ENCODE measurements around the gene EN2.
"Not testable (repeated sequence)": the region's sequence is repeated elsewhere in the genome, so short reads cannot be mapped to it uniquely, and the experiment has no call there.

The EN2 gene

DNA sequence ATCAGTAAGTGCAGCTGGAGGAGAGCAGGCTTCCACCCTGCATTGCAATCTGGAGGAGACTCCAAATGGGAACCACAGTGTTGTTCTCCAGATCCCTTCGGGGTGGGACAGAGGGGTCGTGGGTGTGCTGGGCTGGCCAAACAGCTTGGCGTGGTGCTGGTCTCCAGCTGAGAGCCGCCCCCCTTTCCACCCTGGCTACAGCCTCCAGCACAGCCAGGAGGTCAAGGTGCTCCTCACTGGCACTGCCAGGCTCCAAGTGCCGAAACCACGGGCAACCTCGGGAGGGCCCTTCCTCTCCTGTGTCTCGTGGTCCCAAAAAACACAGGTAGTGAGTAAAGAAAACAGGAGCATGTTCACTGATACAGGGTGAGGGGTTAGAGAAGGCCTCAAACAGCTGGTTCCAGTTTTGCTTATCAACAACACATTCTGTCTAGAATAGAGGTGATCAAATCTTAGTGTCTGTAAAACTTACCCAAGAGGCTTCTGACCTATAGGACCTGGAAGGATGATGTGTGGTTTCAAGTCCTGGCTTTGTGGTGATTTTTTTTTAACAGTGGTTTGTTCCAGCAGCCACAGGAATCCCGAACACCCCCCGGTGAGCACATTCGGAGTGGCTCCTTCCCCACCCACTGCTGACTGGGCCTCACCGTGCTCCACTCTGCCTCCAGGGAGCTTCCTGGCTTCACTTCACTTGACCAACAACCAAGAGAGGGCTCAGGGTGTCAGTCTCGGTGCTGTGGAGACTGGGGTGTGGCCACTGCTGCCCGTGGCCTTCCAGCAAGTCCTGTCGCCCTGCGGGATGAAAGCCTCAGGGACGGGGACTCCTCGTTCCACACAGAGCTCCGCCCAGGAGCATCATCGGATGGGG, 31.2 kb upstream of the EN2 start:
- no peak for DNase-seq

DNA sequence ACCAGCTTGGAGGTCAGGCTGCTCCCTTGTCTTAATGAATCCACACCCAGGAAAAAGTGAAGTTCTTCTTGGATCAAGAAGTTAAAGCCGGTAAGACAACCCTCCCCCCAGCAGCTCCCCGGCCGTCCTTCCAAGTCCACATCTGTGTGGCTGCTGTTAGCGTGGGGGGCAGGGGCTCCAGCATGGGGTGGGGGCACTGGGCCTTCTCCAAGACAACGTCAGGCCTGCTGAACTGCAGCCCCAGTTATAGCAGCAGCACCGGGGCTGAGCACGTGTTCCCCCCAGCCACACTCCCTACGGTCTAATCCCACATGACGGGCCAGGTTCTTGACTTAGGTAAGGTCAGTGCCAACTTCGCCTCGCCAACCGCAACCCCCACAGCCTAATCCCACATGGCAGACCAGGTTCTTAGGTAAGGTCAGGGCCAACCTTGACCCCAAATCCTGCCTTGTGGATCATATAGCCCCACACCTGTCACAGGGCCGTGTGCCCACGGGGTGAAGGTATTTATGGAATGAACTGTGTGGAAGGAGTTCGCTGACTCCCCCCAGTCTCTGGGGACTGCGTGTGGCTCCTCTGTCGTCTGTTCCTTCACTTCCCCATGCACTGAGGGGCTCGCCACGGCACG, 30.4 kb upstream of the EN2 start:
- no peak for DNase-seq

DNA sequence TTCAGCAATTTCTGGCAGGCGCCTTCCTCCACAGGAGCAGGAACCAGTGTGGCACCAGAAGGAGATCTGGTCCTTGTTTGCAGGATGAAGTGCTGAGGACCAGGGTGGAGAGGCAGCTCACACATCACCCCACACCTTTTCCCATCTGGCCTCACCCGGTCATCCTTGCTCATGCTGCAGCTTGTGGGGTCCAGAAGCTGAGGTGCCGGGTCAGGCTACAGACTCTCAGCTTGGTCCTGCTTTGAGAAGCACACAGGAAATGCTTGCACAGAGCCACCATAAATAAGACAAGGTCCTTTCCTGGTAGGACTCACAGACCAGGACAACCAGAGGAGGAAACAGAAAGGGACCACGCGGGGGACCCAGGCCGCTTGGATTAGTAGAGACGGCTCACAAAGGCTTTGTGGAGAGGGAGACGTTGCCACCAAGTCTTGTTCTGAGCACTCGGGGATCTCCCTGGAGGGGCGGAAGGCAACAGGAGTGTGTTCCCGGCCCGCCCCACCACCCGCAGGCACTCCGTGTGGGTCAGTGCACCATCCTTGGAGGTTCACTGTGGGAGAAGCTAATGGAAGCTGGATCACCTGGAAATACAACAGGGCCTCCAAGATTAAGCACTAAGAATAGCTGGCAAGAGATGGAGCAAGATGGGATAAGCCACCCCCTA, 29.6 kb upstream of the EN2 start:
- no peak for DNase-seq

DNA sequence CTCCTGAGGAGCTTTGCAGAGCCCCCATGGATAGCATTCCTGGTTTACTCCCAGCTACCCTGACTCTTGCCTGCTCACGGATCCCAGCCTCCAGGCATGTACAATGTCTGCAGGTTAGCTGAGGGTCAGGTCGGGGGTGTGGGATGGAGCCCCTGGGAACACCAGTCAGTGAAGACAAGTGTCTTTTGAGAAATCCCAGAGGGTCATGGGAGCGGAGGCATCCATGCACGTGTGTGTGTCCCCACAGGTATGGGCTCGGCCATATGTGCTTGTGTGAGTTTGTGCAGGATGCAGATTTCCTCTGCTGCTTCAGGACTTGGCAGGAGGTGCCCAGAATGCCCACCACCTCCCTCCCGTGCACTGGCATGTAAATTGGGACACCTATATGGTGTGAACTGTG, 28.3 kb upstream of the EN2 start:
- DNase-seq = no peak

DNA sequence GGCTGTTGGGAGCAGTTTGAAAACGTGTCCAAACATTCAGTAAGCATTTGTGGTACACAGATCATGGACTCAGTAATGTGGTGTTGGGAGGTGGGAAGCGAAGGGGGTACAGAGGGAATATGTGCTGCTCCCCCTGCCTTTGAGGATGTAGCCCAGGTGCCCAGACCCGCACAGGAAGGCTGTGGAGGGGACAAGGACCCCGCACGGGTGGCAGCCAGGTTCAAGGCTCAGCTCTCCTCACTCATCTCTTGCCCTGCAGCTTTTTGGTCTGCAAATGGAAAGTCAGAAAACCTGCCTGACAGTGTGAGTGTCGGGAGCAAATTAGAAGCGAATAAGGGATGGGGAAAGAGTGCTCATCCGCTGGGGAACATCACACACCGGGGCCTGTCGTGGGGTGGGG, 27.3 kb upstream of the EN2 start:
- no peak for DNase-seq

DNA sequence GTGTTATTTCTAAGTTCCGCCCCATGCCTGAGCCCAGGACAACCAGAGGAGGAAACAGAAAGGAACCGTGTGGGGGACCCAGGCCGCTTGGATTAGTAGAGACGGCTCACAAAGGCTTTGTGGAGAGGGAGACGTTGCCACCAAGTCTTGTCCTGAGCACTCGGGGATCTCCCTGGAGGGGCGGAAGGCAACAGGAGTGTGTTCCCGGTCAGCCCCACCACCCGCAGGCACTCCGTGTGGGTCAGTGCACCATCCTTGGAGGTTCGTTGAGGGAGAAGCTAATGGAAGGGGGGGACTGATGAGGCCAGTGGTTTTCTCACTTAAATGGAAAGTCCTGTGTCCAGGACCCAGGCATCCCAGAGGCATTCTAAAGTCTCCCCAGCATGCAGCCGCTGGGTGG, 26.7 kb upstream of the EN2 start:
- no peak for DNase-seq

DNA sequence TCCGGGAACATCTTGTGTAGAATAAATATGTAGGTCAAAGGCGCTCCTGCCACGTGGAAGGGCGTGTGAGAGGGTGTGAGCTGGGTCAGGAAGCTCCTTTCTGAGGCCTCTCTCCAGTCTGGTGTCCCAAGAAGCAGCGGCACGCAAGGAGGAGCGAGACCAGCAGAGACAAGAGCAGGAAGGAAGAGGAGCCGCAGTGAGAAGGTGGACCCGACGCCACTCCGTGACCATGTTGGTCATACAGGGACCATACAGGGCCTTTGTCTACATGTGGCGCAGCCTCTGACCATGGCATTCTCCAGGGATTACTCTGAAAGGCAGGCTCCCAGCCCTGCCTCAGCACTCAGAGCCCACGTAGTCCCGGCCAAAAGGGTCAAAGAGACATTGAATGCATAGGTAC, 26.2 kb upstream of the EN2 start:
- DNase-seq = no peak

DNA sequence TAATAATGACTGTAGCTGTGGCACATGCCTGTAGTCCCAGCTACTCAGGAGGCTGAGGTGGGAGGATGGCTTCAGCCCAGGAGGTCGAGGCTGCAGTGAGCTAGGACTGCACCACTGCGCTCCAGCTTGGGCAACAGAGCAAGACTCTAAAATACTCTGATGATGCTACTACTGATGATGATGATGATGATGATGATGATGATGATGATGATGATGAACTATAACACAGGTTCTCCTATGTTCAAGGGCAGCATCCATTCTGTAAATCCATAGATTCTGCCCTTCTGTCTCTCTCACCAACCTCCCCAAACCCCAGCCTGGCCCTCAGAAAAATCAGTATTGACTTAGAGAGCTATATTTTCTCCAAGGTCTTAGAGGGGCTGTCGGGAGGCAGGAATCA, 22.8 kb upstream of the EN2 start:
- DNase-seq = no peak

DNA sequence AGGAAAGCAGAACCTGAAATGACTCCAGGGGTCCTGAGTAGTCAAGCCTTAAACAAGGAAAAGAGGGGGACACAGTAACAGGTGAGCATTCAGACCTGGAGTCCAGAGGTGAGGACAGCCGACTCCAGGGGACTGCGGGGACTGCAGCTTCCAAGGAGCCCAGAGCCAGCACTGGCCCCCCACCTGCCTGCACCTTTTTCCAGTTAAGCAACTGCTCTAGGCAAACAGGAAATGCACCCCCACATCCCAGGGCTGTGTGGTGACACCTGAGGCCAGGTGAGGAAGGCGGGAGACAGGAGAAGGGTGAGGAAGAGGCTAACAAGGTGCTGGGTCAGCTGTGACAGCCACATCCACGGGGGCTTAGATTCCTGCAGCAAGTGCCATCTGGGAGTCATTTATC, 20.1 kb upstream of the EN2 start:
- DNase-seq = no peak

DNA sequence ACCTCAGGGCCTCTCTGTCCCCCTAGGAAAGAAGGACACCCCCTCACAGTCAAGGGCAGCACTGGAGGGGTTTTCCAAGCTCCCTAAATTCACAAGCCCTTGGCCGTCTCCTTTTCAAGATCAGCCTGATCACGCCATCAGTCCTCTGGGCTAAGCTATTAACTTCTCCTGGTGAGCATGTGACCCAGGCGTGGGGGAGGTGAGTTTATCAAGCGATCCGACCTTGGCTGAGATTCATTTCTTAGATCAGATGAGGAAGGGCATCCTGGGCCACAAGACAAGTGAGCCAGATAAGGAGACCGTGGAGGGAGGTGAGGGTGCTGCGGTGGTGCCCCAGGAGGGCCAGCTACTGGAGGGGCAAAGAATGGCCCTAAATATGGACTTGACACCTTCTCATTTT, 19.2 kb upstream of the EN2 start:
- no peak for DNase-seq

DNA sequence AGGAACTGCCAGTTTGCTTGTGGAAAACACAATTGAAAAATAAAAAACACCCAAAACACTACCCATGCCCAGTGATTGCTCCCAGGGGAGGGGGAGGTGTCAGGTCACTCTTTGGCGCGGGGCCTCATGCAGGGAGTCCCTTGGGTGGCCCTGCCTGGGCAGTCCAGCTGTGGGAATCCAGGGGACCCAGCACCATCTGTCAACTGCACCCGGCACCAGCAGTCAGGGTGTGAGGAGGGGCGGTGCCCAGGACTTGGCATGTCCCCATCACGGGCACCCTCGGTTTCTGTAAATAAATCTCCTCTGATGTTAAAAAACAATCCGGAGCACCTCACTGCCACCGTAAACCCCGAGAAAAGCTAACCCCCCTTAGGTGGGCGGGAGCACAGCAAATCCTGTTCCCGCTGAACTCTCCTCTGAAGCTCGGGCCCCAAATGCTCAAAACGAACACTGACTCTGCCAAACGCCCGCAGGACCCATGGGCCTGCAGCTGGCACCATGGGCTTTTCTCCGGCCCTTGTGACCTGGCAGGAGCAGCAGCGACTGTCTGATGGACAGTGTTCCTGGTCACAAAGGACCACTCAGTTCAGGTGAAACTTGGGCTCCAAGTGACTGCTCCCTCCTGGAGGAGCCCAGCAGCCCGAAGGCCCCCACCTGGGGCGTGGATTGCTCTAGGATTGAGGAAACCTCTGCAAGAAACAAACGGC, 18.5 kb upstream of the EN2 start:
- DNase-seq = no peak

DNA sequence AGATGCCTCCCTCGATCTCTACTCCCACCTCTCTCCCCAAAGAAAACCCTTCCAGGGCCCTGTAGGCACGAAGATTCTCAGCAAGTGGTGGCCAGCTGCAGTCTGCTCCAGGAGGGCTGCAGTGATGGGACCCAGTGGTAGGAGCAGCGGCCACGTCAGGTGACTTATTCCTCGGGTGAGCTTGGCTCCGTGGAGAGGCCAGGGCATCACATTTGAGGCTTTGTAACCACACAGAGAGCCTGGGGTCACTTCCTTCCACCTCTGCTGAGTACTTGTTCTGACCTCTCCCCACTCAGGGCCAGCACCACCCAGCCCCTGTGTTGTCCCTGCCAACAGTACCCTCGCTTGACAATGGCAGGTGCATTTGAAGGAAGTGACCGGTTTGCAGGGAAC, 17.9 kb upstream of the EN2 start:
- no peak for DNase-seq

DNA sequence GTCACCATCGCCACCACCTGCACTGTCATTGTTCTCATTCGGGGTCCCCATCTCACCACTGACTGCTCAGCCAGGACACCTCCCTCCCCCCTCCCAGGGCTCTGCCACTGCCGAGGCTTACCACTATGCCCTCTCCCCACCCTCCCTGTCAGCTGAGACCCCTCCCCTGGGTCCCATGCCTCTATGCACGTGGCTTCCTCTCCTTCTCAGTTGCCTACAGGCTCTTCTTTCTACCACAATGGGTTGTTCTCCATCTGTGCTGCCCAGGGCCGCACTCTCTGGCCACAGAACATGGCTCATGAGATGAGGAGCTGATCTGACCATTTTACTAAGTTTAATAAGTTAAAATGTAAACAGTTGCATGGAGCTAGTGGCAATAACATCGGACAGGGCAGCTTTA, 16.1 kb upstream of the EN2 start:
- DNase-seq = no peak

DNA sequence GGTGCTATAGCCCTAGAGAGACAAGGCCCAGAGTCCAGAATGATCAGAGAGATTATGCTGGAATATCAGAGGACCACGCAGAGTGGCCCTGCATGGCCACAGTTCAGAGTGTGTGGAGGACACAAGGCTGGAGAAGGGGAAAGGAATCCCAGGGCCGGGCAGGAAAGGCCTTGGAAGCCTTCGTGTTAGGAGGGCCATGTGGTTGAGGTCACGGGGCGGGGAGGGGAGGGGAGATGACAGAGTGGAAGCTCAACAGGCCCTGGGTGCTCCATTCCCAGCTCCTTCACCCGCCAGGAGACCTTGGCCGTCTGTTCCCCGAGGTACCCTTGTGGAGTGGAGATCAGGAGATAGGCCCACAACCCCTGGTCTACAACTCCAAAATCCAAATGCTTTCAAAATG, 13.2 kb upstream of the EN2 start:
- DNase-seq = no peak

DNA sequence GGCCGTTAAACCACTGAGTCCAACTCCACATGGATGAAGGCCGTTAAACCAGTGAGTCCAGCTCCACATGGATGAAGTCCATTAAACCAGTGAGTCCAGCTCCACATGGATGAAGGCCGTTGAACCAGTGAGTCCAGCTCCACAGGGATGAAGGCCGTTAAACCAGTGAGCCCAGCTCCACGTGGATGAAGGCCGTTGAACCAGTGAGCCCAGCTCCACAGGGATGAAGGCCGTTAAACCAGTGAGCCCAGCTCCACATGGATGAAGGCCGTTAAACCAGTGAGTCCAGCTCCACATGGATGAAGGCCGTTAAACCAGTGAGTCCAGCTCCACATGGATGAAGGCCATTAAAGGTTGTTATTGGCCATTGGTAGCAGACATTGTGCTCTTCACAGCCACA, 12.3 kb upstream of the EN2 start:
- not testable (repeated sequence) for DNase-seq

DNA sequence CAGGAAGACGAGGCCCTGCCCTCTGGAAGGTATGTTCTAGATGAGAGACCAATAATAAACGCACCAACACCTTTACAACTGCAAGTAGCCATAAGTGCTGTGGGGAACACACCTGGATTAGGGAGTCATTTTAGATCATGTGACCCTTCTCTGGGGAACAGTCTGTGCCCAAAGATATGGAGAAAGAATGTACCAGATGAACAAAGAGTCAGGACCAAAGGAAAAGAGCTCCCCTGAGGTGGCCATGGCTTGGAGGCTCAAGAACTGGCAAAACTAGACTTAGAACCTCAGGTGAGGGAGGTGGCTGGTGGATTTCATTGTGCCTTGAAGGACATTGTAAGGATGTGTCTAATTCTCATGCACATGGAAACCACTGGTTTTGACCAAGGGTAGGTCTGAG, 10.3 kb upstream of the EN2 start:
- no peak for DNase-seq

DNA sequence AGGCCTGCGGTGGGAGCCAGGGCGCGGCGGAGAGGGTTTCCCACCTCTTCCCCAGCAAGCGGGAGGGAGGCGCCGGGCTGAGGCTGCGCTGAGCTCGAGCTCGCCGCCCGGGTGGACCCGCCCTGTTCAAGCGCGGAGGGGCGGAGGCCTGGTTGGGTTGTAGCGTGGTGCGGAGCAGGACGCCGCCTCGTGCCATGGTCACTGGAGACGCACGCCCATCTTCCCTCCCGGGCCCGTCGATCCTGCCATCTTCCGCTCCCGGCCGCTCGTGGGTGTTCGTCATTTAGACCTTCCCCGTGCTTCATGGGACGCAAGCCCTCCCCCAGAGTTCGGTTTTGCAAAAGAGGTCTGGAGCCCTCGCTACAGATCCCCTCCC, 9.3 kb upstream of the EN2 start:
- DNase-seq = no peak

DNA sequence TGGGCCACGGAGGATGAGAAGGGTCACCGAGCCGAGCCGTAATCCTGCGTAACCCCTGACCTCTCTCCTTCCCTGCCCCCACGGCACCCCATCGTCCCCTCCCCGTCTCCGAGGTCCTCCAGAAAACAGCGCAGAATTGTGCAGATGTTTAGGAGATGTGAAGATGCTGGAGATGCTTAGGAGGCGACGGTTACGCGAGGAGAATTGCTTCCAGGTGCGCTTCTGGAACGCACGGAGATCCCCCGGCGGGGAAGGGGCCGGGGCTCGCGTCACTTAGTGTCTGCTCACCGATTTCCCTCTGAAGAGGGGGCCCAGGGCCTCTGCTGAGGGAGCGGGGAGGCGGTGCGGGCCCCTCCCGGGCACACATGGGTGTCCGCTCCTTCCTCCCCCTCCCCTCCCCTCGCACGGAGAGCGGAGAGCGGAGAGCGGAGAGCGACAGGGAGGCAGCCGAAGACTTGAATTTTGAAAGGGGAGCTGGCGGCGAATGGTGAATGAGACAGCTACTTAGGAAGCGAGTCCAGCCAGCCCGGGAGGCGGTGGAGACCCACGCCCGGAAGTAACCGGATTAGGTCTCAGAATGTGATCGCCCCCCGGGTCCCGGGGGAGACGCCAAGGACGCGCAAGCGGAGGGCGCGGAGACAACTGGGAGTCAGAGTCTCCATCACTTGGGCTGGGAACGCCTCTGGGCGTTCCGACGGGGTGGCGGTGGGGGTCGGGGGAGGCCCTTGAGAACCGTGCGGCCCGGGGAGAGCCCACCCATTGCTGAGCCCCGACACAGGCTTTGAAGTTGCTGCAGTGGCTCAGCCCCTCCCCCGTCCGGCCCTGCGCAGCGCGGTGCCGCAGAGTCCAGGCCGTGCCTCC, 8.7 kb upstream of the EN2 start:
- DNase-seq = no peak

DNA sequence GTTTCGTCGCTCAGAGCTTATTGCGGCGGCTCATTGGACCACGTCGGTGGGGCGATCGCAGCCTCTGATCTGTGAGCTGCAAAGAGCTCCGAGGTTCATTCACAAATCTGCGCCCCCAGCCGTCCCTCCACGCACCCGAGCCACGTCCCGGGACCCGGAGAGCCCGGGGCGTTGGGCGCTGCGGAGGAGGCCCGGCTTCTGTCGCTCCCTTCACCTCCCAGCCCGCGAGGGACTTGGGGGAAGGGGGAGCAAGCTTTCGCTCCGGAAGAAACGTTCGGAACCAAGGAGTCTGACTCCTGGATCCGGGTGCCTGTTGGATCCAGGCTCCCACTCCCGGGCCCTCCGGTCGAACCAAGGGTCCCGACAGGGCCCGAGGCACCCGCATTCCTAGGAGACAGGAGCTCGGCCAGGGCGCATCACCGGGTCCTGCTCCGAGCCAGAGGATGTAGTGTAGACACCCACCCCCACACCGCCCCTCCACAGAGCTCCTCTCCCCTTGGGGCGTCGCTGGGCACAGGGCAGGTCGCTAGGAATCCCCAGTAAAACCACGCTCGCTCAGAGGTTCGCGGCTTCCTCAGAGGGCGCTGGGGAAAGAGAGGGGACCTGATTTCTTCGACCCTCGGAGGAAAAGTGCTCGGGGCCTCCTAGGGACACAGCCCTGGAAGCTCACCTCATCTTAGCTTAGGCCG, 7.9 kb upstream of the EN2 start:
- no peak for DNase-seq

DNA sequence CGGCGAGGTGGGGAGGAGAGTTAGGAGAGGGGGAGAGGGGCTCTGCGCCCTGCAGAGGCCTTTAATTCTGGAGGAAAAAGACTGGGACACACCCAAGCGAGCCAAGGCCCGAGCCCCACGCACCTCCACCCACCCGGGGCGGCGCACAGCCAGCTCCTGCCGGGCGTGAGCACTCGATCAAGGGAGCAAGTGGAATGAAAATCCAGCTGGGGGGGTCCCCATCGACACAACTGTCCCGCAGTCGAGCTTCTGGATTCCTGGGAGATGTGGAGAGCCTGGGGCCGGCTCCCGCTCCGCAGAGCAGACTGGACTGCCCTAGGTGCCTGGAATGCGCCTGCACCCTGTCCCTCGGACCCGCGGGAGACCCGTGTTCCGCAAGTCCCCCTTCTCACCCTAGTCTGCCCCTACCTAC, 7.4 kb upstream of the EN2 start:
- no peak for DNase-seq

DNA sequence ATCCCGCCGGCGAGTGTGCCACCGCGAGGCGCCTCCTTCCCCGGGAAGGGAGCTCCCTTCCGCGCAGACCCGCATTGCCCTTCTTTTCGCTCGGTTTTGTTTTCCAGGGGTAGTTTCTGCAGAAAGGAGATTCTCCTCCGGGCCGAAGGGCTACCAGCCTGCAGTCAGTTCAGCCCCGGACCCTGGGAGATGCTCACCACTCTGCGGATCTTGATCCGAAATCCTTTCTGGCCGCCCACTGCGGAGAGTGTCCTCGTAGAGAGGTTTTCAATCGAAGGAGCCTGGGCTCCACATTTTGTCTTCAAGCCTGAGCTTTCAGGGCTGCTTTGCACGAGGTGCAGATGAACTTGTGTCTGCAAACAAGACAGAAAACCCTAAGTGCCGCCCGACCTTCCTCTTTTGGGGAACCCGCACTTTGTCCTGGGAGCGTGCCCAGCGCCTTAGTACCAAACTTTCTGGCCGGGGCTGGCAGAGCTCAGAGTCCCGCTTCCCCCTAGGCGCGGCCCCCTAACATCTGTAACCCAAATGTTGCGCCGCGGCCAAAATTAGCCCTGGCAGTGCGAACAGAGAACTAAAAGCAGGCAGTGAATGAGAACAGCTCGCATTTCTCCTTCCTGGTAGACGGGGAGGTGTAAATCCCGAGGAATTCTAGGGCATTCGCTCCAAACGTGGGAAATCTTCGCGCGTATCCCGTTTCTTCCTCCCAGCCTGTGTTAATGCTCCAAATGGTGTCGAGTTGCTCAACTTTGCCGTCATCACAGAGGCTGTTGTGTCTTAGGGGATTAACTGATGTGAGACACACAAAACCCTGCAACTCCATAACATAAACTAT, 6.7 kb upstream of the EN2 start:
- DNase-seq = no peak
